Tibial nerve (tissue), 3 donors: Measurements from ENCODE around the gene TMEM8B.

Experiments used
- CTCF ChIP-seq, 5 experiments: fragments of 200-600 bp in 3 of 5; fragments of 450-650 bp in 2 of 5; sonication (generic) in 3 of 5; IDR thresholded peaks; one replicate each; pipeline ENCODE4 v1.5.1; 2016 to 2019; ENCODE audit warnings: antibody characterized with exemption in 5 of 5, mild to moderate bottlenecking in 3 of 5, moderate library complexity in 2 of 5
- POLR2A ChIP-seq, 2 donors: fragments of 450-650 bp; IDR thresholded peaks; one replicate each; pipeline ENCODE4 v1.6.1; 2017; ENCODE audit warnings: antibody characterized with exemption in 2 of 2, mild to moderate bottlenecking in 2 of 2, moderate library complexity in 2 of 2

- no peak for TF ChIP-seq CTCF (IDR thresholded peaks at IDR 0.05)
- no peak for TF ChIP-seq POLR2A (IDR thresholded peaks at IDR 0.05)
Measured at GRCh38 chr9:35801328-35802128, 27.5 kb upstream of the TMEM8B start.
